Activated B cell treated with CpG ODN at 0.5 μM for 24 hours (primary cell): ENCODE data around the gene PFKM. TPM values are rescaled to one million over a fixed set of nuclear protein-coding genes. Genes with fewer than 3 reads are reported as not detected.
"Not testable (repeated sequence)": the region's sequence is repeated elsewhere in the genome, so short reads cannot be mapped to it uniquely, and the experiment has no call there.

Source experiments
- ATAC-seq: fragments of 200-7000 bp; cut with Tn5 transposase; one replicate; pipeline ENCODE4 v1.10.0; 2021; ENCODE audit warnings: low read depth, mild to moderate bottlenecking, moderate library complexity
- CTCF ChIA-PET: fragments of 350-600 bp; sonication (Branson Sonifier 250); formaldehyde crosslinking; loops from one replicate; lab custom pipeline; 2021; ENCODE audit warnings: antibody characterized with exemption; lab: Charles Lee
- POLR2A ChIA-PET: fragments of 350-600 bp; sonication (Branson Sonifier 250); formaldehyde crosslinking; loops from one replicate; lab custom pipeline; 2021; ENCODE audit warnings: antibody characterized with exemption; lab: Charles Lee
- DNase-seq: peaks from one replicate; pipeline ENCODE4 v3.0.0; 2022
- H3K27ac Mint-ChIP-seq: one replicate; pipeline ENCODE4 v1.8.0; 2020; ENCODE audit warnings: mixed read lengths
- H3K27me3 Mint-ChIP-seq: one replicate; pipeline ENCODE4 v1.8.0; 2021; ENCODE audit warnings: mixed read lengths
- H3K36me3 Mint-ChIP-seq: one replicate; pipeline ENCODE4 v1.8.0; 2021; ENCODE audit warnings: low read depth, mixed read lengths
- H3K4me1 Mint-ChIP-seq: one replicate; pipeline ENCODE4 v1.8.0; 2021; ENCODE audit warnings: mixed read lengths
- H3K4me3 Mint-ChIP-seq: one replicate; pipeline ENCODE4 v1.8.0; 2020; ENCODE audit warnings: mild to moderate bottlenecking, mixed read lengths
- H3K9me3 Mint-ChIP-seq: one replicate; pipeline ENCODE4 v1.8.0; 2020; ENCODE audit warnings: mixed read lengths
- intact Hi-C: fragments of 100-400 bp; cut with micrococcal nuclease; formaldehyde crosslinking; loops from one replicate; pipeline ENCODE4 v1.15.1; 2024
- total RNA-seq: library from RNA; stranded (reverse); gene quantifications from 2 replicates; pipeline ENCODE4 v1.2.3, GENCODE V29; 2022
- TF ChIP-seq, protein P1 (sequence below): fragments of 200-600 bp; IDR thresholded peaks from one replicate; pipeline ENCODE4 v1.8.0; 2022; ENCODE audit warnings: antibody characterized with exemption, mild to moderate bottlenecking

PFKM gene
- total RNA-seq, 1 donor from 2014 or later: 49.2 TPM

DNA sequence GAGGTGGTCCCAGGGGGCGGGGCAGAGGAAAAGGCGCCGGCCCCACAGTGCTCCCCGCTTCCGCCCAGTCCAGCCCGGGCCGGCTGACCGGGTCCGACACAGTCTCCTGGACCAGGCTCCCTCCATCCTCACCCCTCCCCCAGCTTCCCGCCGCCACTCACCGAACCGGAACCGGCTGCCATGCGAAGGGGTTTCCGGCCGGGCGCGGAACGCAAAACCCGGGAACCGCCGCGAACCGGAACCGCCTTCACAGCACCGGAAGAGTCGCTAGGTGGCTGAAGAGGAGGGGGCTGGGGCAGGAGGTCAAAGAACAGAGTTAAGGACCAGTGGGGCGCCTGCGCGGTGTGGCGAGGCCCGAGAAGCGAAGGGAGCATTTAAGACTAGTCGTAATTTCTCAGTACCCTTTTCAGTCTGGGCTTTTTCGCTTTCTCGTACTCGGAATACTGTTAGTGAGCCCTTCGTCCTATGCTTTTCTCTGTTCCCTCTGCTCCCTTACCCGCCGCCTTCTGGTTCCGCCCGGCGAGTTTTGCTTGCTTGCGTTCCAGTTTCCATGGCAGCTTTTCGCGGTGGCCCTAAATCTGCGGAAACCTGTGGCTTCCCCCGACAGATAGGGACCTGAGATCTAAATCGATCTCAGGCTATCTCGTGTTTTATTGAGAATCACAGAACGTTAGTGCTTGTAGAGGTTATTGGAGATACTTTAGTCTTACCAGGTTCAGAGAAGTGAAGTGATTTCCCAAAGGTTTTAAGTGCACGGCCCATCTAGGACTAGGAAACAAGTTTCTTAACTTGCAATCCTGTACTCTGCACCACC, 13.1 kb upstream of the PFKM start, which contains the start of gene SENP1:
SENP1 (minus strand) TSS at position 213 of the 814 bp plus-strand sequence. CDS start 4,607 bp downstream, outside the sequence.
- Mint-ChIP-seq H3K4me3 (peak within 1 kb of the TSS; percentile 95), H3K9me3 (no peaks in the 10 kb centered on the region)

DNA sequence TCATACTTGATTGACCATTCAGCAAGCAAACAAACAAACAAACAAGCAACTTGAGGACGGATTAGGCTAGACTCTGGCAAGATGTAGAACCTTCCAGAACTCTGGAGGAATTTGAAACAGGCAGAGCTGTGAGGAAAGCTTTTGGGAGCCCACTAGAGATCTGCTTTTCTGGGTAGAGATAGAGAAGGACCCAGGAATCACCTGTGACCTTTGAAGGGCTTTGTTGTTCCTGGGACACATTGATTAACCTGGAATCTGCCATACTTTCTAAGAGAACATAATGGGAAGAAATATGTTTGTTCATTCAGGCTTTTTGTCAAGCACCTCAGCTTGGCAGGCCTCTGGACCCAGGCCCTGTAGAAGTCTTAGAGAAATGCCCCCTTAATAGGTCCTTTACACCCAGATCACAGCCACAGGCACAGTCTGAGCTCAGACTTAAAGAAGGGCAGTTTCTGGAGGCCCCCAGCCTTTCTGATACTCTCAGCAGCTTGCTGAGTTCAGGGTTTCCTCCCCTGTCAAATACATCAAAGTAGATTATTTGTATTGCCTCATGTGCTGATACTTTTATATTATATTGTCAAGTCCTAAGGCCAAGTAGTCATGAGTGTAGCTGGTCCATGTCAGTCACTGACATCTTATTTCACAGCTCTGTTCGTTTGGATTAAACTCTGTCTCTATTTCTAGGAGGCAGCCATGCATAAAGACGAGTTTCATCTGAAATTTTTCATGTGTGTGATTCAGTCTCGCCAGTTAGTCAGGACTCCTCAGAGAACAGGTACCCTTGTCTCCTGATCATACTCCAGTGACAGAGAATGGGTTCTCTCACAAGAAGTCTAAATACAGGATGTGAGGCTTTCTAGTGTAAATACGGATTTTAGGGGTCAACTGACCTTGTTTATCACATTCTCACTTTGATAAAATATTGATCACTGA, 12.2 kb upstream of the PFKM start:
- H3K27me3 Mint-ChIP-seq: no peaks in the 10 kb centered on the region
- H3K4me1 Mint-ChIP-seq: peaks cover 43% of the 10 kb centered on the region
- ATAC-seq (no peak), DNase-seq (no peak)
- intact Hi-C loops: loop anchor here (1.0 to 5.0 kb wide), 6 partner anchors 12 to 610 kb away; partner anchors contain the start of genes ASB8, CCDC184, CCNT1 and PFKM
- no peaks in the 10 kb centered on the region for H3K9me3 Mint-ChIP-seq
- peaks cover 16% of the 10 kb centered on the region for H3K36me3 Mint-ChIP-seq
- H3K4me3 Mint-ChIP-seq: peak overlapping the region; percentile 95
- H3K27ac Mint-ChIP-seq: peak overlapping the region; percentile 98
- CTCF ChIA-PET: interaction anchor here (1.3 to 1.6 kb wide), 3 partner anchors 12 to 57 kb away, joined by 3 to 5 read pairs (median 3); partner anchors contain the start of genes ASB8 and PFKM
- POLR2A ChIA-PET: interaction anchor here (0.7 to 2.8 kb wide), 5 partner anchors 12 to 123 kb away, joined by 6 to 61 read pairs (median 9); partner anchors contain the start of genes ASB8, CCDC184 and PFKM
- TF ChIP-seq, protein P1, sequence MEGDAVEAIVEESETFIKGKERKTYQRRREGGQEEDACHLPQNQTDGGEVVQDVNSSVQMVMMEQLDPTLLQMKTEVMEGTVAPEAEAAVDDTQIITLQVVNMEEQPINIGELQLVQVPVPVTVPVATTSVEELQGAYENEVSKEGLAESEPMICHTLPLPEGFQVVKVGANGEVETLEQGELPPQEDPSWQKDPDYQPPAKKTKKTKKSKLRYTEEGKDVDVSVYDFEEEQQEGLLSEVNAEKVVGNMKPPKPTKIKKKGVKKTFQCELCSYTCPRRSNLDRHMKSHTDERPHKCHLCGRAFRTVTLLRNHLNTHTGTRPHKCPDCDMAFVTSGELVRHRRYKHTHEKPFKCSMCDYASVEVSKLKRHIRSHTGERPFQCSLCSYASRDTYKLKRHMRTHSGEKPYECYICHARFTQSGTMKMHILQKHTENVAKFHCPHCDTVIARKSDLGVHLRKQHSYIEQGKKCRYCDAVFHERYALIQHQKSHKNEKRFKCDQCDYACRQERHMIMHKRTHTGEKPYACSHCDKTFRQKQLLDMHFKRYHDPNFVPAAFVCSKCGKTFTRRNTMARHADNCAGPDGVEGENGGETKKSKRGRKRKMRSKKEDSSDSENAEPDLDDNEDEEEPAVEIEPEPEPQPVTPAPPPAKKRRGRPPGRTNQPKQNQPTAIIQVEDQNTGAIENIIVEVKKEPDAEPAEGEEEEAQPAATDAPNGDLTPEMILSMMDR: no peak

More for the DNA sequence above, 13.1 kb upstream of the PFKM start, which contains the start of gene SENP1:
- Mint-ChIP-seq H3K27ac (peak within 1 kb of the TSS; percentile 98), H3K36me3 (peaks cover 16% of the 10 kb centered on the region), H3K27me3 (no peaks in the 10 kb centered on the region), H3K4me1 (peaks cover 49% of the 10 kb centered on the region)
- TF ChIP-seq, protein P1: no peak
- ATAC-seq (peak; percentile 78), DNase-seq (peak; percentile 87)
- ChIA-PET POLR2A (interaction anchor here (0.5 to 2.8 kb wide), 16 partner anchors 11 to 576 kb away, joined by 3 to 61 read pairs (median 5); partner anchors contain the start of genes ASB8, CCDC184, KANSL2 and PFKM), CTCF (interaction anchor here (1.3 to 1.6 kb wide), 3 partner anchors 13 to 58 kb away, joined by 3 to 5 read pairs (median 3); partner anchors contain the start of genes ASB8 and PFKM)
- intact Hi-C loops: loop anchor here (1.0 to 5.0 kb wide), 8 partner anchors 13 to 611 kb away; partner anchors contain the start of genes ASB8, CCDC184, CCNT1 and PFKM

DNA sequence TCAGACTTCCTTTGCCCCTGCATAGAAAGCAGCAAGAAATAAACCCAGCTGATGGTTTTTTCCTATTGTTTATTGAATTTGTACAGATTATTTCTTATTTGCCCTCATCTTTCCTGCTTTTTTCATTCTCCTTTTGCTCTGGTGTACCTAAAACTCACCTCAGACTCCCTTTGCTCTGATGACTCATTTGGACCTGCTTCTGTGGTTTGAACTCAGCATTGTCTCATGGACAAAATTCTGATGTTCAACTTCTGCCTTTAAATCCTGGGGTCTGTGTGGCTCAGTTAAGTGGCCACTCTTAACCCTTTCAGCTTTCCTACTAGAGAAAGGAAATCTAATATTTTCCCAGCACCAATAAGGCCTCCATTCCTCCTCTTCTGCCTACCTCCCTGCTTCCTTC, 9.7 kb upstream of the PFKM start:
- no peak overlapping the region for H3K4me3 Mint-ChIP-seq
- no peaks in the 10 kb centered on the region for H3K9me3 Mint-ChIP-seq
- peaks cover 12% of the 10 kb centered on the region for H3K36me3 Mint-ChIP-seq
- H3K27ac Mint-ChIP-seq: no peak overlapping the region
- intact Hi-C loops: loop anchor here (5.0 kb wide), 1 partner anchor 147 kb away; the partner anchor contains the start of gene TMEM106C
- CTCF ChIA-PET: interaction anchor here (0.8 kb wide), 1 partner anchor 48 kb away, joined by 3 read pairs; the partner anchor contains the start of gene ASB8
- H3K4me1 Mint-ChIP-seq: peaks cover 29% of the 10 kb centered on the region
- POLR2A ChIA-PET: interaction anchor here (0.6 kb wide), 1 partner anchor 88 kb away, joined by 3 read pairs; no protein-coding TSS in a partner anchor
- ATAC-seq: no peak
- no peaks in the 10 kb centered on the region for H3K27me3 Mint-ChIP-seq
- TF ChIP-seq, protein P1: no peak
- DNase-seq: no peak

DNA sequence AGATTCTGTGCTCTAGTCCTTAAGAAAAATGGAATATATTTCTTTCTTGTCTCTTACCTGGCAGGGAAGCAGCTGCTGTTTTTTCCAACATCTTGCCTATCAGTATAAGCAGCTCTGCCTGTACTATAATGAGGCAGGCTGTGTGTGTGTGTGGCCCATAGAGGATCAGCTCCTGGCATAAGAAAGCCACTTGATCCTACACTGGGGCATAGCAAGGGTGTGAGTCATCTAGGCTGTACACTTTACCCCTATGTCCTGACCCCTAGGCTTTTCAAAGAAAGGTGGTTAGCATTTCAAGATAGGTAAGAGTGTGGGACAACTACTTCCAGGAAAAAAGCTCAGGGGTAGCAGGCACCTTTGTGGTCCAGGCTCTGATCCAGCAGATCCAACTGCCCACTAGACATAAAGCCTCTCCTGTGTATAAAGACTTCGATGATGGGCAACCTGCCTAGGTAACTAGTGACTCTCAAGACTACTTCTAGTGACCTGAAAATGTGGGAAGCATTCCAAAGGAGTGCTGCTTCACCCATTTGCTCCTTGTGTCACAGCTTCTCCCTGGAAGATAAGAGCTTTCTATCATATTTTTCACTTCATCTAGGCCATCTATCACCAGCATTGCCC, 8.4 kb upstream of the PFKM start:
- POLR2A ChIA-PET: interaction anchor here (0.5 kb wide), 1 partner anchor 741 kb away, joined by 3 read pairs; the partner anchor contains the start of gene DDX23
- CTCF ChIA-PET: no interaction called here
- Mint-ChIP-seq H3K36me3 (peaks cover 6% of the 10 kb centered on the region), H3K27ac (no peak overlapping the region), H3K4me3 (no peak overlapping the region), H3K4me1 (peaks cover 22% of the 10 kb centered on the region), H3K9me3 (no peaks in the 10 kb centered on the region), H3K27me3 (no peaks in the 10 kb centered on the region)
- intact Hi-C loops: no loop called here
- DNase-seq: no peak
- TF ChIP-seq, protein P1: no peak
- no peak for ATAC-seq

DNA sequence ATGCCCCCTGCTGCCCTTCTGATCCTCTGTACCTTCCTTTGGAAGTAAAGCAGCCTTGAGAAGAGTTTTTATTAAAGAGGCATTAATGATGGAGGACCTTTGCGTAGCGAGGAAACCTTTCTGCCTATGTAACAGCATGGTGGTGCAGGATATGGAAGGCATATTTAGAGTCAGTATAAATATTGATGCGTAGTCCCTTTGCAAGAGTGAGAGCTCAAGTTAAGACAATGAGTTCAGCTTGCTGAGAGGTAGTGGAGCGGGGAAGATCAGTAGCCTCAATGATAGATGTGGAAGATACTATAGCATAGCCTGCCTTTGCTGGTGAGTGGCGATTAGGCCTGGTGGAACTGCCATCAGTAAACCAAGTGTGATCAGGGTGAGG, 7.9 kb upstream of the PFKM start:
- intact Hi-C loops, DNase-seq, H3K27me3 Mint-ChIP-seq, H3K27ac Mint-ChIP-seq, H3K36me3 Mint-ChIP-seq, H3K9me3 Mint-ChIP-seq, ATAC-seq, CTCF ChIA-PET, H3K4me3 Mint-ChIP-seq: not testable (repeated sequence)
- POLR2A ChIA-PET: interaction anchor here (0.5 kb wide), 1 partner anchor 741 kb away, joined by 3 read pairs; the partner anchor contains the start of gene DDX23
- H3K4me1 Mint-ChIP-seq: peaks cover 19% of the 10 kb centered on the region
